HepG2 (cell line): ENCODE measurements around the gene NME9. TPM values are rescaled to one million over a fixed set of nuclear protein-coding genes. Genes with fewer than 3 reads are reported as not detected.

Experiments used
- ATAC-seq: fragments of 200-7000 bp; cut with Tn5 transposase; 3 replicates; pipeline ENCODE4 v1.9.1; 2020; ENCODE audit warnings: mild to moderate bottlenecking, moderate library complexity
- BruUV-seq: library from RNA; stranded (reverse); fragments of 400-500 nt; replicated peaks from 2 replicates; lab custom pipeline; 2021; lab: Mats Ljungman, UMichigan
- CTCF ChIA-PET: fragments of 300-600 bp; formaldehyde crosslinking; extraction: SDS; loops from one replicate; lab custom pipeline; 2021; ENCODE audit warnings: low total read pairs, inconsistent platforms, low intra/inter-chr PET ratio; lab: Yijun Ruan, JAX
- POLR2A ChIA-PET: fragments of 350-600 bp; sonication (Branson Sonifier 250); formaldehyde crosslinking; loops from one replicate; lab custom pipeline; 2020; ENCODE audit warnings: antibody characterized with exemption, inconsistent platforms; lab: Yijun Ruan, JAX
- DNase-seq: peaks from one replicate; pipeline ENCODE4 v3.0.0-alpha.2; 2015; ENCODE audit warnings: low spot score
- FAIRE-seq: peaks from 3 replicates; lab custom pipeline; 2011; peaks lifted over from hg19 to GRCh38; lab: Jason Lieb, UNC
- H2AFZ ChIP-seq: one replicate; pipeline ENCODE4 v1.6.1; 2011; ENCODE audit warnings: low read length, inconsistent platforms
- H3K27ac ChIP-seq: fragments of 300-600 bp; 3 replicates; pipeline ENCODE4 v1.8.0; 2011; ENCODE audit warnings: mixed run types, mild to moderate bottlenecking, mixed read lengths, low read length, inconsistent platforms; ENCODE audit not compliant: insufficient read depth; ENCODE audit errors: extremely low read length
- H3K27me3 ChIP-seq, 2 experiments: fragments of 200-600 bp in 1 of 2; 2 replicates in 1 of 2; 3 replicates in 1 of 2; pipeline versions ENCODE4 v1.6.0 to v1.8.0; 2011; ENCODE audit warnings: low read length in 2 of 2, mild to moderate bottlenecking in 2 of 2, moderate library complexity in 2 of 2, inconsistent platforms in 1 of 2; ENCODE audit not compliant: insufficient read depth in 2 of 2, control insufficient read depth in 1 of 2
- H3K36me3 ChIP-seq, 2 experiments: fragments of 200-600 bp in 1 of 2; replicated peaks in 1 of 2; 2 replicates in 1 of 2; 3 replicates in 1 of 2; pipeline versions ENCODE4 v1.5.1 to v1.8.0; 2011; ENCODE audit warnings: low read length in 2 of 2, inconsistent platforms in 1 of 2; ENCODE audit not compliant: insufficient read depth in 2 of 2, control insufficient read depth in 1 of 2
- H3K4me1 ChIP-seq: 2 replicates; pipeline ENCODE4 v1.5.1; 2012; ENCODE audit warnings: low read length, inconsistent platforms; ENCODE audit not compliant: insufficient read depth
- H3K4me2 ChIP-seq: 2 replicates; pipeline ENCODE4 v1.6.0; 2011; ENCODE audit warnings: low read depth, low read length, inconsistent platforms
- H3K4me3 ChIP-seq, 3 experiments: fragments of 200-600 bp in 1 of 3; sonication (generic), shearing (Covaris generic) in 1 of 3; replicated peaks in 1 of 3; 2 replicates each; pipeline ENCODE4 v1.5.1; 2011 to 2016; ENCODE audit warnings: low read length in 3 of 3, inconsistent platforms in 2 of 3, low read depth in 2 of 3, mild to moderate bottlenecking in 2 of 3, control low read depth in 1 of 3, mixed read lengths in 1 of 3; ENCODE audit not compliant: insufficient read depth in 1 of 3
- H3K79me2 ChIP-seq: one replicate; pipeline ENCODE4 v1.6.1; 2011; ENCODE audit warnings: low read length, inconsistent platforms; ENCODE audit not compliant: insufficient read depth
- H3K9ac ChIP-seq: 2 replicates; pipeline ENCODE4 v1.6.0; 2011; ENCODE audit warnings: mild to moderate bottlenecking, low read depth, low read length, inconsistent platforms; ENCODE audit not compliant: insufficient read depth
- H3K9me3 ChIP-seq: 2 replicates; pipeline ENCODE4 v1.5.1; 2012; ENCODE audit warnings: mild to moderate bottlenecking, low read length
- H4K20me1 ChIP-seq: 2 replicates; pipeline ENCODE4 v1.6.0; 2011; ENCODE audit warnings: inconsistent platforms, mild to moderate bottlenecking, low read length, moderate library complexity; ENCODE audit not compliant: insufficient read depth
- FOXA3 ChIP-seq: IDR thresholded peaks from 2 replicates; pipeline ENCODE4 v1.6.1; 2016; ENCODE audit warnings: missing genetic modification reagents, missing compliant biosample characterization
- HHEX ChIP-seq: IDR thresholded peaks from 2 replicates; pipeline ENCODE4 v1.6.1; 2016; ENCODE audit warnings: control low read depth
- MEIS1 ChIP-seq: sonication (generic); formaldehyde crosslinking; IDR thresholded peaks from 2 replicates; pipeline ENCODE4 v1.9.0; 2021; ENCODE audit warnings: mild to moderate bottlenecking, missing genetic modification reagents, moderate library complexity, borderline replicate concordance
- SAP130 ChIP-seq: IDR thresholded peaks from 2 replicates; pipeline ENCODE4 v1.6.1; 2016; ENCODE audit warnings: low read depth
- SP2 ChIP-seq: sonication (generic); formaldehyde crosslinking; IDR thresholded peaks from 2 replicates; pipeline ENCODE4 v1.5.1; 2020; ENCODE audit warnings: mild to moderate bottlenecking, missing genetic modification reagents
- ZBTB42 ChIP-seq: sonication (generic); formaldehyde crosslinking; IDR thresholded peaks from 2 replicates; pipeline ENCODE4 v1.5.0; 2020; ENCODE audit warnings: mild to moderate bottlenecking, missing genetic modification reagents
- ZBTB8A ChIP-seq: sonication (generic); formaldehyde crosslinking; IDR thresholded peaks from 2 replicates; pipeline ENCODE4 v1.4.0; 2020; ENCODE audit warnings: mild to moderate bottlenecking, low read depth, missing genetic modification reagents, borderline replicate concordance
- ZNF10 ChIP-seq: sonication (generic); formaldehyde crosslinking; IDR thresholded peaks from 2 replicates; pipeline ENCODE4 v1.4.0; 2020; ENCODE audit warnings: mild to moderate bottlenecking, low read depth, missing genetic modification reagents, borderline replicate concordance
- ZNF329 ChIP-seq: sonication (generic); formaldehyde crosslinking; IDR thresholded peaks from 2 replicates; pipeline ENCODE4 v1.9.0; 2021; ENCODE audit warnings: low read depth, mild to moderate bottlenecking, missing genetic modification reagents
- ZNF776 ChIP-seq: sonication (generic); formaldehyde crosslinking; IDR thresholded peaks from 2 replicates; pipeline ENCODE4 v1.4.0; 2020; ENCODE audit warnings: mild to moderate bottlenecking, missing genetic modification reagents
- ZSCAN31 ChIP-seq: sonication (generic); formaldehyde crosslinking; IDR thresholded peaks from 2 replicates; pipeline ENCODE4 v1.5.0; 2020; ENCODE audit warnings: low read depth, mild to moderate bottlenecking, missing genetic modification reagents
- WGBS: methylation state at CpG from one replicate; pipeline ENCODE4 v1.1.6; 2017; ENCODE audit warnings: low lambda C conversion rate; 5-methylcytosine and 5-hydroxymethylcytosine counted together
- in situ Hi-C: cut with HindIII; loops from 2 replicates; pipeline ENCODE4 v1.10.0; 2017; ENCODE audit warnings: low pct_unique_long_range_greater_than_20kb; ENCODE audit not compliant: extremely low pct_ligation_motif_present
- intact Hi-C: fragments of 100-400 bp; cut with micrococcal nuclease; formaldehyde crosslinking; loops from one replicate; pipeline ENCODE4 v1.10.0; 2022; ENCODE audit not compliant: unreplicated experiment
- polyA plus RNA-seq, 8 experiments: library from polyadenylated mRNA; depleted of rRNA in 3 of 8; stranded (reverse) in 7 of 8; unstranded in 1 of 8; fragments of >200 nt; fragmentation: Illumina TruSeq in 4 of 8; extraction: Trizol in 4 of 8; gene quantifications; 2 replicates each; pipeline versions ENCODE4 v1.2.1 to v1.2.3, GENCODE V29; 2011 to 2016; ENCODE audit warnings: low read depth in 4 of 8, missing spikeins in 1 of 8, mixed read lengths in 1 of 8; ENCODE audit not compliant: insufficient read depth in 1 of 8
- total RNA-seq, 5 experiments: library from RNA; depleted of rRNA; stranded (reverse); fragments of >200 nt; fragmentation: Illumina TruSeq; extraction: Trizol; gene quantifications; 2 replicates each; pipeline ENCODE4 v1.2.3, GENCODE V29; 2016; ENCODE audit warnings: low read depth in 1 of 5
- TF ChIP-seq, protein P1 (sequence below): sonication (generic); formaldehyde crosslinking; IDR thresholded peaks from 2 replicates; pipeline ENCODE4 v1.4.0; 2020; ENCODE audit warnings: low read depth, mild to moderate bottlenecking, missing genetic modification reagents
- TF ChIP-seq, protein P2 (sequence below): sonication (generic); formaldehyde crosslinking; IDR thresholded peaks from 2 replicates; pipeline ENCODE4 v1.5.0; 2020; ENCODE audit warnings: mild to moderate bottlenecking, low read depth, missing genetic modification reagents, borderline replicate concordance
- TF ChIP-seq, protein P3 (sequence below): sonication (generic); formaldehyde crosslinking; IDR thresholded peaks from 2 replicates; pipeline ENCODE4 v1.9.0; 2021; ENCODE audit warnings: missing genetic modification reagents, borderline replicate concordance
- TF ChIP-seq, protein P4 (sequence below): sonication (generic); formaldehyde crosslinking; IDR thresholded peaks from 2 replicates; pipeline ENCODE4 v1.4.0; 2020; ENCODE audit warnings: missing genetic modification reagents, borderline replicate concordance
- TF ChIP-seq, protein P5 (sequence below): sonication (generic); formaldehyde crosslinking; IDR thresholded peaks from 2 replicates; pipeline ENCODE4 v1.8.1; 2023; ENCODE audit warnings: mild to moderate bottlenecking, missing genetic modification reagents, borderline replicate concordance

The NME9 gene
- total and polyA plus RNA-seq, 2 of the 13 experiments (the other 11 are each of a cell fraction or from before 2014, with no cell fraction given): not detected

DNA sequence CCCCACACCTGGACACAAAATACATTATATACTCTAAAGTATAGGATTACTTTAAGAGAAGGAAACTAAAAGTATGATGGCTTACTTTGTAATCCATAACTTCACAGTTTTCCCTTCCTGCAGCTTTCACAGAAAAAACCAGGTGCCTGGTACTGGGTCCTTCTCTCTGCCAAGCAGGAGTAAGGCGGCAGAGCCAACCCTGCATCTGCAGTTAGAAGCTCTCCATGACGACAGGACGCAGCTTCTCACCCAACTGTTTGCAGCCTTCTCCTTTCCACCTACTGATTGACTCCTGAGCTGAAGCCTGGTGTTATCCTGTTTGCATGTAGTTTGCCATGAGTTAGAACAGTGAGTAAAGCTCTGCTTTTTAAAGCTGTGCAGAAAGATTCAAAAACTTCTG is 25.4 kb upstream of the NME9 start:
- Histone ChIP-seq H3K27me3 (no peaks in the 10 kb centered on the region), H2AFZ (no peak overlapping the region), H3K4me2 (no peak overlapping the region), H3K79me2 (peaks cover 2% of the 10 kb centered on the region), H3K36me3 (no peaks in the 10 kb centered on the region; a peak in 1 of 5 replicates), H3K9me3 (no peaks in the 10 kb centered on the region), H4K20me1 (no peaks in the 10 kb centered on the region), H3K4me1 (peaks cover 26% of the 10 kb centered on the region), H3K4me3 (no peak overlapping the region), H3K9ac (no peak overlapping the region), H3K27ac (no peak overlapping the region)
- ChIA-PET POLR2A (no interaction called here), CTCF (no interaction called here)
- TF ChIP-seq ZNF776 (CRISPR knock-in tag) (no peak), HHEX (CRISPR knock-in tag) (no peak), SAP130 (CRISPR knock-in tag) (no peak), FOXA3 (CRISPR knock-in tag) (no peak), ZNF329 (no peak), ZSCAN31 (no peak), SP2 (CRISPR knock-in tag) (no peak), ZNF10 (CRISPR knock-in tag) (no peak), MEIS1 (CRISPR knock-in tag) (no peak), ZBTB8A (no peak), ZBTB42 (CRISPR knock-in tag) (no peak)
- TF ChIP-seq, protein P1, sequence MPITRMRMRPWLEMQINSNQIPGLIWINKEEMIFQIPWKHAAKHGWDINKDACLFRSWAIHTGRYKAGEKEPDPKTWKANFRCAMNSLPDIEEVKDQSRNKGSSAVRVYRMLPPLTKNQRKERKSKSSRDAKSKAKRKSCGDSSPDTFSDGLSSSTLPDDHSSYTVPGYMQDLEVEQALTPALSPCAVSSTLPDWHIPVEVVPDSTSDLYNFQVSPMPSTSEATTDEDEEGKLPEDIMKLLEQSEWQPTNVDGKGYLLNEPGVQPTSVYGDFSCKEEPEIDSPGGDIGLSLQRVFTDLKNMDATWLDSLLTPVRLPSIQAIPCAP (CRISPR knock-in tag): no peak
- TF ChIP-seq, protein P2, sequence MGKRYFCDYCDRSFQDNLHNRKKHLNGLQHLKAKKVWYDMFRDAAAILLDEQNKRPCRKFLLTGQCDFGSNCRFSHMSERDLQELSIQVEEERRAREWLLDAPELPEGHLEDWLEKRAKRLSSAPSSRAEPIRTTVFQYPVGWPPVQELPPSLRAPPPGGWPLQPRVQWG: no peak
- TF ChIP-seq, protein P3, sequence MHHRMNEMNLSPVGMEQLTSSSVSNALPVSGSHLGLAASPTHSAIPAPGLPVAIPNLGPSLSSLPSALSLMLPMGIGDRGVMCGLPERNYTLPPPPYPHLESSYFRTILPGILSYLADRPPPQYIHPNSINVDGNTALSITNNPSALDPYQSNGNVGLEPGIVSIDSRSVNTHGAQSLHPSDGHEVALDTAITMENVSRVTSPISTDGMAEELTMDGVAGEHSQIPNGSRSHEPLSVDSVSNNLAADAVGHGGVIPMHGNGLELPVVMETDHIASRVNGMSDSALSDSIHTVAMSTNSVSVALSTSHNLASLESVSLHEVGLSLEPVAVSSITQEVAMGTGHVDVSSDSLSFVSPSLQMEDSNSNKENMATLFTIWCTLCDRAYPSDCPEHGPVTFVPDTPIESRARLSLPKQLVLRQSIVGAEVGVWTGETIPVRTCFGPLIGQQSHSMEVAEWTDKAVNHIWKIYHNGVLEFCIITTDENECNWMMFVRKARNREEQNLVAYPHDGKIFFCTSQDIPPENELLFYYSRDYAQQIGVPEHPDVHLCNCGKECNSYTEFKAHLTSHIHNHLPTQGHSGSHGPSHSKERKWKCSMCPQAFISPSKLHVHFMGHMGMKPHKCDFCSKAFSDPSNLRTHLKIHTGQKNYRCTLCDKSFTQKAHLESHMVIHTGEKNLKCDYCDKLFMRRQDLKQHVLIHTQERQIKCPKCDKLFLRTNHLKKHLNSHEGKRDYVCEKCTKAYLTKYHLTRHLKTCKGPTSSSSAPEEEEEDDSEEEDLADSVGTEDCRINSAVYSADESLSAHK (CRISPR knock-in tag): no peak
- TF ChIP-seq, protein P4, sequence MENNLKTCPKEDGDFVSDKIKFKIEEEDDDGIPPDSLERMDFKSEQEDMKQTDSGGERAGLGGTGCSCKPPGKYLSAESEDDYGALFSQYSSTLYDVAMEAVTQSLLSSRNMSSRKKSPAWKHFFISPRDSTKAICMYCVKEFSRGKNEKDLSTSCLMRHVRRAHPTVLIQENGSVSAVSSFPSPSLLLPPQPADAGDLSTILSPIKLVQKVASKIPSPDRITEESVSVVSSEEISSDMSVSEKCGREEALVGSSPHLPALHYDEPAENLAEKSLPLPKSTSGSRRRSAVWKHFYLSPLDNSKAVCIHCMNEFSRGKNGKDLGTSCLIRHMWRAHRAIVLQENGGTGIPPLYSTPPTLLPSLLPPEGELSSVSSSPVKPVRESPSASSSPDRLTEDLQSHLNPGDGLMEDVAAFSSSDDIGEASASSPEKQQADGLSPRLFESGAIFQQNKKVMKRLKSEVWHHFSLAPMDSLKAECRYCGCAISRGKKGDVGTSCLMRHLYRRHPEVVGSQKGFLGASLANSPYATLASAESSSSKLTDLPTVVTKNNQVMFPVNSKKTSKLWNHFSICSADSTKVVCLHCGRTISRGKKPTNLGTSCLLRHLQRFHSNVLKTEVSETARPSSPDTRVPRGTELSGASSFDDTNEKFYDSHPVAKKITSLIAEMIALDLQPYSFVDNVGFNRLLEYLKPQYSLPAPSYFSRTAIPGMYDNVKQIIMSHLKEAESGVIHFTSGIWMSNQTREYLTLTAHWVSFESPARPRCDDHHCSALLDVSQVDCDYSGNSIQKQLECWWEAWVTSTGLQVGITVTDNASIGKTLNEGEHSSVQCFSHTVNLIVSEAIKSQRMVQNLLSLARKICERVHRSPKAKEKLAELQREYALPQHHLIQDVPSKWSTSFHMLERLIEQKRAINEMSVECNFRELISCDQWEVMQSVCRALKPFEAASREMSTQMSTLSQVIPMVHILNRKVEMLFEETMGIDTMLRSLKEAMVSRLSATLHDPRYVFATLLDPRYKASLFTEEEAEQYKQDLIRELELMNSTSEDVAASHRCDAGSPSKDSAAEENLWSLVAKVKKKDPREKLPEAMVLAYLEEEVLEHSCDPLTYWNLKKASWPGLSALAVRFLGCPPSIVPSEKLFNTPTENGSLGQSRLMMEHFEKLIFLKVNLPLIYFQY: no peak
- TF ChIP-seq, protein P5, sequence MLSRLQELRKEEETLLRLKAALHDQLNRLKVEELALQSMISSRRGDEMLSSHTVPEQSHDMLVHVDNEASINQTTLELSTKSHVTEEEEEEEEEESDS: no peak
- FAIRE-seq: no peak
- in situ Hi-C loops (no loop called here), intact Hi-C loops (no loop called here)
- no peak for ATAC-seq
- BruUV-seq: no TSS peak
- DNase-seq: no peak
- 92% methylated on average over 3 of the region's 3 CpGs for WGBS
